GM10248 (cell line): ENCODE measurements around the gene CGB5.
"Not testable (repeated sequence)": the region's sequence is repeated elsewhere in the genome, so short reads cannot be mapped to it uniquely, and the experiment has no call there.

ENCODE experiments used
- CTCF ChIA-PET: fragments of 300-600 bp; sonication (Branson Sonifier 250); formaldehyde crosslinking; extraction: SDS; loops from one replicate; lab custom pipeline; 2021; ENCODE audit warnings: antibody characterized with exemption; lab: Yijun Ruan, JAX
- POLR2A ChIA-PET: fragments of 350-650 bp; sonication (Branson Sonifier 250); formaldehyde crosslinking; extraction: SDS; loops from one replicate; lab custom pipeline; 2020; ENCODE audit warnings: antibody characterized with exemption; lab: Yijun Ruan, JAX
- DNase-seq: peaks from one replicate; pipeline ENCODE4 v3.0.0; 2012; ENCODE audit errors: extremely low spot score
- TF ChIP-seq, protein P1 (sequence below): IDR thresholded peaks from 2 replicates; pipeline ENCODE4 v1.5.1; 2012; ENCODE audit warnings: mild to moderate bottlenecking, low read depth; ENCODE audit errors: extremely low read depth, missing control alignments, control extremely low read depth

Gene CGB5

DNA sequence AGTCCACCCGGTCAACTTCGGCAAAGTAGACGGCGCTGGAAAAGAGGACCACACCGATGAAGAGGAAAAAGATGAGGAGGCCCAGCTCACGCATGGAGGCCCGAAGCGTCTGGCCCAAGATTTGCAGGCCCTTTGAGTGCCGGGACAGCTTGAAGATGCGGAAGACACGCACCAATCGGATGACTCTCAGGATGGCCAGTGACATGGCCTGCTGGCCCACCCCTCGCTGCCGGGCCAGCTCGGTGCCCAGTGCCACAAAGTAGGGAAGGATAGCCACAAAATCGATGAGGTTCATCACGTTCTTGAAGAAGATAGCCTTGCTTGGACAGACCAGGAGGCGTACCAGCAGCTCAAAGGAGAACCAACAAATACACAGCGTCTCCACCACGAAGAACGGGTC, 26.8 kb downstream of the CGB5 start:
- ChIA-PET CTCF (interaction anchor here (1.2 to 3.9 kb wide), 6 partner anchors 10 to 275 kb away, joined by 3 to 13 read pairs (median 4); no protein-coding TSS in a partner anchor), POLR2A (interaction anchor here (0.6 kb wide), 1 partner anchor 20 kb away, joined by 4 read pairs; no protein-coding TSS in a partner anchor)

DNA sequence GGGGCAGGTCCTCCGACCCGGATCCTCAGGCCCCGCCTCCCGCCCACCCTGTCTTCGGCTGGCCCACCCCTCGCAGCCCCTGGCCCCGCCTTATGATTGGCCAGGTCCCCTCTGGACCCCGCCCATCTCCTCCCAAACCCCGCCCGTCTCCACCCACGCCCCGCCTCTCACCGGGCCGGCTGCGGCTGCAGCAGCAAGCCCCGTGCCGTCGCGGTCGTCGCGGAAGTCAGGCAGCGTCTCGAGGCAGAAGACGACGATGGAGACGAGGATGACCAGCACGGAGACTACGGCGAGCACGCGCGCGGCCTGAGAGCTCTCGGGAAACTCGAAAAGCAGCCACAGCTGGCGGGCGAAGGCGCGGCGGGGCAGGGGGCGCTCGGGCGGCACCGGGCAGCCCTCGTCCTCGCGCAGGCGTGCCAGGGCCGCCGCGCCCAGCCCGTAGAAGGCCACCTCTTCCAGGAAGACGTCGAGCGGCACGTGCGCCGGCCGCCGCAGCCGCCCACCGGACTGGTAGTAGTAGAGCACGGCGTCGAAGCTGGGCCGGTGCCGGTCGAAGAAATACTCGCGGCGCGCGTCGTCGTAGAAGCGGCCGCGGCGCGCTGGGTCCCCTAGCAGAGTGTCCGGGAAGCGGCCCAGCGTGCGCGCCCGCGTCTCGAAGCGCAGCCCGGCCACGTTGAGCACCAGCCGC, 28.4 kb downstream of the CGB5 start:
- TF ChIP-seq, protein P1, sequence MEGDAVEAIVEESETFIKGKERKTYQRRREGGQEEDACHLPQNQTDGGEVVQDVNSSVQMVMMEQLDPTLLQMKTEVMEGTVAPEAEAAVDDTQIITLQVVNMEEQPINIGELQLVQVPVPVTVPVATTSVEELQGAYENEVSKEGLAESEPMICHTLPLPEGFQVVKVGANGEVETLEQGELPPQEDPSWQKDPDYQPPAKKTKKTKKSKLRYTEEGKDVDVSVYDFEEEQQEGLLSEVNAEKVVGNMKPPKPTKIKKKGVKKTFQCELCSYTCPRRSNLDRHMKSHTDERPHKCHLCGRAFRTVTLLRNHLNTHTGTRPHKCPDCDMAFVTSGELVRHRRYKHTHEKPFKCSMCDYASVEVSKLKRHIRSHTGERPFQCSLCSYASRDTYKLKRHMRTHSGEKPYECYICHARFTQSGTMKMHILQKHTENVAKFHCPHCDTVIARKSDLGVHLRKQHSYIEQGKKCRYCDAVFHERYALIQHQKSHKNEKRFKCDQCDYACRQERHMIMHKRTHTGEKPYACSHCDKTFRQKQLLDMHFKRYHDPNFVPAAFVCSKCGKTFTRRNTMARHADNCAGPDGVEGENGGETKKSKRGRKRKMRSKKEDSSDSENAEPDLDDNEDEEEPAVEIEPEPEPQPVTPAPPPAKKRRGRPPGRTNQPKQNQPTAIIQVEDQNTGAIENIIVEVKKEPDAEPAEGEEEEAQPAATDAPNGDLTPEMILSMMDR, result no peak
- CTCF ChIA-PET, result interaction anchor here (1.6 to 3.0 kb wide), 2 partner anchors 12 to 74 kb away, joined by 4 to 13 read pairs; no protein-coding TSS in a partner anchor
- DNase-seq, result no peak
- POLR2A ChIA-PET, result no interaction called here

More for the DNA sequence above, 26.8 kb downstream of the CGB5 start:
- DNase-seq, result no peak
- TF ChIP-seq, protein P1, result no peak

DNA sequence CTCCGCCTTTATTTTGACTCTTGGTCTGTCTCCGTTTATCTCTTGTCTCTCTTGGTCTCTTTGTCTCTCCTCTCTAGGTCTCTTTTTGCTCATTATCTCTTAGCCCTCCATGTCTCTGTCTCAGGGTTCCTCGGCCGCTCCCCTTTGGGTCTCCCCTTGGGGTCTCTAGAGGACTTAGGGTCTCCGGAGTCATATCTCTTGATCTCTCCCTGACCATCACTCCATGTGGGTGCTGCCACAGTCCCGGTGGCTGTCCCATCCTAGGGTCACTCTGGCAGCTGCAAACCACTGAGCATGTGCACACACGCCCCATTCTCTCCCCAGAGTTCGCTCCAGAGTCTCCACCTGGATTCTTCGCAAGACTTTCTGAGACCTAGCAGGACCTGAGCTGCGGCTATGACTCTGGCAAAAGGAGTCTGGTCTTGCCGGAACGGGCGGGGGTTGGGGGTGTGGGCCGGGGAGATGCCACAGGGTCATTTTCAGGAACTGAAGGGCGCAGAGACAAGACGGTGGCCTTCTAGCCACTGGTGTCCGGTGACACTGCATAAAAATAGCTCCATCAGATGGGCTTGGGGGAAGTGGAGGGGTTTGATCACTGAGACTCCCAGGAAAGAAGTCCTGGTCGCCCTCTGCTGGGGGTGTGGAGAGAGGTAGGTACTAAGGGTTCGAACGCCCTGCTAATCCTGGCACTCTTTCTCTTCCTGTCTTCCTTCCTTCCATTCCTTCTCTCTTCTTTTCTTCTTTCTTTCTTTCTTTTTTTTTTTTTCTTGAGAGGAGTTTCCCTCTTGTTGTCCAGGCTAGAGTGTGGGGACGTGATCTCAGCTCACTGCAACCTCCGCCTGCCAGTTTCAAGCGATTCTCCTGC, 30.1 kb downstream of the CGB5 start:
- TF ChIP-seq, protein P1, result peak; percentile 12
- DNase-seq, result no peak
- ChIA-PET POLR2A (no interaction called here), CTCF (interaction anchor here (0.8 to 3.1 kb wide), 10 partner anchors 8 to 286 kb away, joined by 3 to 11 read pairs (median 3); no protein-coding TSS in a partner anchor)

DNA sequence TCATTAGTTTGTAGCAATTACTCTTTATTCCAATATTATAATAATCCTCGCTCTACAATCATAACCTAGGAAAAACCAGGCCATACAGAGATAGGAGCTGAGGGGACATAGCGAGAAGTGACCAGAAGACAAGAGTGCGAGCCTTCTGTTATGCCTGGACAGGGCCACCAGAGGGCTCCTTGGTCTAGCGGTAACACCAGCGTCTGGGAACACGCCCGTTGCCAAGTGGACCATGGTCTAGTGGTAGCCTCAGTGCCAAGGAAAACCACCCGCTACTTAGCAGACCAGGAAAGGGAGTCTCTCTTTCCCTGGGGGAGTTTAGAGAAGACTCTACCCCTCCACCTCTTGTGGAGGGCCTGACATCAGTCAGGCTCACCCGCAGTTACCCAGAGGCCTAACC, 31.2 kb downstream of the CGB5 start:
- TF ChIP-seq, protein P1, result peak; percentile 67
- DNase-seq, POLR2A ChIA-PET: not testable (repeated sequence)
- CTCF ChIA-PET, result interaction anchor here (0.8 to 3.1 kb wide), 10 partner anchors 9 to 135 kb away, joined by 3 to 11 read pairs (median 3); partner anchors contain the start of gene LIN7B

DNA sequence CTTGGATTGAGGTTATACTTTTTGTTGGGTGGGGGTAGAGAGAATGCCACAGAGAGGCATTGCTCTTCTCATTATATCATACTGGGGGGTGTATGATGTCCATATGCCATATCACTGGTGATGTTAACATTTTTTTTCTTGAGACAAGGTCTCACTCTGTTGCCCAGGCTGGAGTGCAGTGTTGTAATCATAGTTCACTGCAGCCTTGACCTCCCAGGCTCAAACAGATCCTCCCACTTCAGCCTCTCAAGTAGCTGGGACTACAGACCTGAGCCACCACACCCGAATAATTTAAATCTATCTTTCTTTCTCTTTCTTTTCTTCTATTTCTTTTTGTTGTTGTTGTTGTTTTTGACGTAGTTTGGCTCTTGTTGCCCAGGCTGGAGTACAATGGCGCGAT, 36.7 kb downstream of the CGB5 start:
- POLR2A ChIA-PET, result no interaction called here
- DNase-seq, result no peak
- CTCF ChIA-PET, result no interaction called here
- TF ChIP-seq, protein P1, result no peak

DNA sequence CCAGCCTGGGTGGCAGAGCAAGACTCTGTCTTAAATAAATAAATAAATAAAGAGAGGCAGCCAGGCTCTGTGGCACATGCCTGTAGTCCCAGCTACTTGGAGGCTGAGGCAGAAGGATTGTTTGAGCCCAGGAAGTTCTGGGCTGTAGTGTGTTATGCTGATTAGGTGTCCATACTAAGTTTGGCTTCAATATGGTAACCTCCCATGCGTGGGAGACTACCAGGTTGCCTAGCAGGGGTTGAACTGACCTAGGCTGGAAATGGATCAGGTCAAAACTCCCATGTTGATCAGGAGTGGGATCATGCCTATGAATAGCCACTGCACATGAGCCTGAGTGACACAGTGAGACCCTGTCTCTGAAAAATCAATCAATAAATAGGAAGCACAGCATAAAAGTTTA, 37.6 kb downstream of the CGB5 start:
- TF ChIP-seq, protein P1, result no peak
- DNase-seq, result no peak
- ChIA-PET CTCF (interaction anchor here (1.2 to 2.0 kb wide), 3 partner anchors 17 to 118 kb away, joined by 4 to 10 read pairs (median 7); no protein-coding TSS in a partner anchor), POLR2A (no interaction called here)
